ENCODE data around the gene PTPRM. TPM values are rescaled to one million over a fixed set of nuclear protein-coding genes. Genes with fewer than 3 reads are reported as not detected.

PTPRM gene
- polyA plus RNA-seq, 10 donors = 64.2 to 99.9 (median 85.1) TPM

GRCh38 chr18:7754258-7754657 lies 187.1 kb downstream of the PTPRM start:
- no peak for DNase-seq

GRCh38 chr18:7754725-7755181 lies 187.6 kb downstream of the PTPRM start:
- DNase-seq = no peak

GRCh38 chr18:7755753-7756475 lies 188.8 kb downstream of the PTPRM start:
- no peak for DNase-seq

- DNase-seq = no peak
These were observed 190.1 kb downstream of the PTPRM start for GRCh38 chr18:7757175-7757574.

GRCh38 chr18:7758764-7759163 lies 191.6 kb downstream of the PTPRM start:
- no peak for DNase-seq

GRCh38 chr18:7760967-7761948 lies 194.1 kb downstream of the PTPRM start:
- DNase-seq = no peak

GRCh38 chr18:7764405-7764804 lies 197.3 kb downstream of the PTPRM start:
- DNase-seq = no peak

- no peak for DNase-seq
These were observed 199.2 kb downstream of the PTPRM start for GRCh38 chr18:7766346-7766745.

- no peak for DNase-seq
These were observed 199.7 kb downstream of the PTPRM start for GRCh38 chr18:7766817-7767216.

- no peak for DNase-seq
These were observed 203.8 kb downstream of the PTPRM start for GRCh38 chr18:7770908-7771307.

GRCh38 chr18:7772510-7772888 lies 205.4 kb downstream of the PTPRM start:
- DNase-seq = peak; percentile 52 to 73 (median 62)

GRCh38 chr18:7772951-7773350 lies 205.8 kb downstream of the PTPRM start:
- peak in 1 of 3 donors; percentile 36 for DNase-seq

GRCh38 chr18:7775128-7775527 lies 208.0 kb downstream of the PTPRM start:
- peak in 1 of 3 donors; percentile 24 for DNase-seq

- DNase-seq = no peak
These were observed 208.7 kb downstream of the PTPRM start for GRCh38 chr18:7775843-7776242.

GRCh38 chr18:7778181-7778580 lies 211.1 kb downstream of the PTPRM start:
- no peak for DNase-seq

- no peak for DNase-seq
These were observed 212.1 kb downstream of the PTPRM start for GRCh38 chr18:7779211-7779610.

- no peak for DNase-seq
These were observed 217.1 kb downstream of the PTPRM start for GRCh38 chr18:7784171-7784570.

- no peak for DNase-seq
These were observed 219.5 kb downstream of the PTPRM start for GRCh38 chr18:7786569-7786968.

- no peak for DNase-seq
These were observed 220.2 kb downstream of the PTPRM start for GRCh38 chr18:7787339-7787738.

- DNase-seq = peak in 1 of 3 donors; percentile 46
These were observed 222.9 kb downstream of the PTPRM start for GRCh38 chr18:7789856-7790552.

- no peak for DNase-seq
These were observed 226.0 kb downstream of the PTPRM start for GRCh38 chr18:7793100-7793499.

GRCh38 chr18:7803956-7804469 lies 236.9 kb downstream of the PTPRM start:
- DNase-seq = no peak

Data from muscle of back (tissue), 11 donors.